ENCODE data around the gene CBFA2T2.
"Not testable (repeated sequence)": the region's sequence is repeated elsewhere in the genome, so short reads cannot be mapped to it uniquely, and the experiment has no call there.

Gene CBFA2T2

GRCh38 chr20:33472868-33473435, 16.9 kb upstream of the CBFA2T2 start:
- no peak for DNase-seq

- DNase-seq = peak; percentile 65
Observed at GRCh38 chr20:33474097-33474873, 15.6 kb upstream of the CBFA2T2 start.

- peak; percentile 62 for DNase-seq
Observed at GRCh38 chr20:33474963-33475362, 14.9 kb upstream of the CBFA2T2 start.

GRCh38 chr20:33475381-33476152, 14.3 kb upstream of the CBFA2T2 start:
- DNase-seq = peak; percentile 44

GRCh38 chr20:33477386-33478234, 12.3 kb upstream of the CBFA2T2 start:
- DNase-seq = peak; percentile 99

- DNase-seq = no peak
Observed at GRCh38 chr20:33480048-33480447, 9.8 kb upstream of the CBFA2T2 start.

GRCh38 chr20:33481431-33481941, 8.4 kb upstream of the CBFA2T2 start:
- no peak for DNase-seq

- peak; percentile 73 for DNase-seq
Observed at GRCh38 chr20:33482581-33482980, 7.3 kb upstream of the CBFA2T2 start.

- not testable (repeated sequence) for DNase-seq
Observed at GRCh38 chr20:33483186-33483585, 6.7 kb upstream of the CBFA2T2 start.

- no peak for DNase-seq
Observed at GRCh38 chr20:33488201-33488600, 1.7 kb upstream of the CBFA2T2 start.

GRCh38 chr20:33488661-33489494, 1.0 kb upstream of the CBFA2T2 start:
- not testable (repeated sequence) for DNase-seq

GRCh38 chr20:33489495-33490022, 337 bp upstream of the CBFA2T2 start:
- peak; percentile 99 for DNase-seq

GRCh38 chr20:33490934-33491656, 1.2 kb downstream of the CBFA2T2 start:
- peak; percentile 31 for DNase-seq

- no peak for DNase-seq
Observed at GRCh38 chr20:33493076-33493766, 3.3 kb downstream of the CBFA2T2 start.

GRCh38 chr20:33496776-33497175, 6.9 kb downstream of the CBFA2T2 start:
- DNase-seq = not testable (repeated sequence)

GRCh38 chr20:33499355-33499754, 9.5 kb downstream of the CBFA2T2 start:
- DNase-seq = no peak

GRCh38 chr20:33501000-33501399, 11.1 kb downstream of the CBFA2T2 start:
- DNase-seq = no peak

- no peak for DNase-seq
Observed at GRCh38 chr20:33503564-33503963, 13.7 kb downstream of the CBFA2T2 start.

GRCh38 chr20:33506576-33506975, 16.7 kb downstream of the CBFA2T2 start:
- no peak for DNase-seq

GRCh38 chr20:33507461-33507860, 17.6 kb downstream of the CBFA2T2 start:
- no peak for DNase-seq
